GM03348 (cell line): ENCODE measurements around the gene RTN4RL2.
"Not testable (repeated sequence)": the region's sequence is repeated elsewhere in the genome, so short reads cannot be mapped to it uniquely, and the experiment has no call there.

Experiments used
- DNase-seq: peaks from one replicate; pipeline ENCODE4 v3.0.0; 2012; ENCODE audit warnings: low spot score

Gene RTN4RL2

GRCh38 chr11:57432714-57433163, 27.6 kb upstream of the RTN4RL2 start:
- DNase-seq: no peak

GRCh38 chr11:57434640-57435546, 25.4 kb upstream of the RTN4RL2 start:
- DNase-seq: peak; percentile 92

- DNase-seq: no peak
These were observed 24.3 kb upstream of the RTN4RL2 start for GRCh38 chr11:57436031-57436430.

GRCh38 chr11:57438345-57439285, 21.7 kb upstream of the RTN4RL2 start:
- no peak for DNase-seq

- DNase-seq: no peak
These were observed 20.5 kb upstream of the RTN4RL2 start for GRCh38 chr11:57439786-57440185.

GRCh38 chr11:57440744-57441414, 19.4 kb upstream of the RTN4RL2 start:
- DNase-seq: no peak

- no peak for DNase-seq
These were observed 15.8 kb upstream of the RTN4RL2 start for GRCh38 chr11:57444362-57445121.

GRCh38 chr11:57445122-57445394, 15.3 kb upstream of the RTN4RL2 start:
- DNase-seq: not testable (repeated sequence)

- no peak for DNase-seq
These were observed 14.3 kb upstream of the RTN4RL2 start for GRCh38 chr11:57446055-57446454.

- DNase-seq: no peak
These were observed 6.7 kb upstream of the RTN4RL2 start for GRCh38 chr11:57453543-57454177.

GRCh38 chr11:57456960-57457642, 3.2 kb upstream of the RTN4RL2 start:
- DNase-seq: peak; percentile 93

GRCh38 chr11:57457643-57458023, 2.7 kb upstream of the RTN4RL2 start:
- DNase-seq: no peak

GRCh38 chr11:57458060-57458409, 2.3 kb upstream of the RTN4RL2 start:
- no peak for DNase-seq

- peak; percentile 84 for DNase-seq
These were observed 1.7 kb upstream of the RTN4RL2 start for GRCh38 chr11:57458410-57459163.

- no peak for DNase-seq
These were observed 935 bp upstream of the RTN4RL2 start for GRCh38 chr11:57459164-57460021.

- no peak for DNase-seq
These were observed 726 bp downstream of the RTN4RL2 start for GRCh38 chr11:57460758-57461749.

- no peak for DNase-seq
These were observed 1.6 kb downstream of the RTN4RL2 start for GRCh38 chr11:57461841-57462489.
